GM12872 (cell line): ENCODE data around the gene LTBP3.

Experiments
- TF ChIP-seq, protein P1 (sequence below): IDR thresholded peaks from 3 replicates; pipeline ENCODE4 v1.5.1; 2011; ENCODE audit warnings: low read depth, mild to moderate bottlenecking, low read length, moderate library complexity; ENCODE audit not compliant: insufficient read depth

The LTBP3 gene

DNA sequence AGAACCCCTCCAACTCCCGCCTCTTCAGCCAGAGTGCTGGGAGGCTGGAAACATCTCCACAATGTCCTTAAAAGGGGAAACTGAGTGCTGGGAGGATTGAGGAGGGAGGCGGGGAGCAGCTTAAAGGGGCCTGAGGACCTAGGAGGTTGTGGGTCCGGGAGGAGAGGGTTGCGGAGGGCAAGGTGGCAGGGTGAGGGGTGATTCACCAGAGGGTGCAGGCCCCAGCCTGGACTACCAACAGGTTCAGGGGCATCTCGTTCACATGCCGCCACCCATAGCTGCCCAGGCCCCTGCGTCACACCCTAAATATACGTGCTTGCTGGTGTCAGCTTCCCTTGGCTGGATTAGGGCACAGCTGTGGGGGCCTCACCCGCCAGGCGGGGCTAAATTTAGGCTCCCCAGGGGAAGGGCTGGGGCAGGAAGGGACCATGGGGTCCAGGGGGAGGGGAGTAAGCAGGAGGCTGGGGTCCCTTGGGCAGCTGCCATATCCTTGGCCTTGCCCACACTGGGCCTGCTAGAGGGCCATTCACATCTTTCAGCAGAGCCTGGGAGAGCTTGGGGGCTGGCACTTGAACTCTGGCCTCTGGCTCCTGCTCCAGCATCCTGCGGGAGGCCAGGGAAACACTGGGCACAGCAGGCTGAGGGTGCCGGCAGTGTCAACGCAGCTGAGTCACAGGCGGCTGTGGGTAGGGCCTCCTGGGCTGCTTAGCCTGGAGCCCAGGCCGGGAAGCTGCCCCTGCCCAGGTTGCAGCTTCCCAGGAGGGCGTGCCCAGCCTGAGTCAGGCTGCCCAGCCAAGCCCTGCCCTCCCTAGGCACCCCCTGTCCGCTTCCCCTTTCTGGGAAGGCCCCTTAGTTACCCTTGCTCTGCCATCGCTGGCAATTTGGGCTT, 19.0 kb upstream of the LTBP3 start:
- TF ChIP-seq, protein P1, sequence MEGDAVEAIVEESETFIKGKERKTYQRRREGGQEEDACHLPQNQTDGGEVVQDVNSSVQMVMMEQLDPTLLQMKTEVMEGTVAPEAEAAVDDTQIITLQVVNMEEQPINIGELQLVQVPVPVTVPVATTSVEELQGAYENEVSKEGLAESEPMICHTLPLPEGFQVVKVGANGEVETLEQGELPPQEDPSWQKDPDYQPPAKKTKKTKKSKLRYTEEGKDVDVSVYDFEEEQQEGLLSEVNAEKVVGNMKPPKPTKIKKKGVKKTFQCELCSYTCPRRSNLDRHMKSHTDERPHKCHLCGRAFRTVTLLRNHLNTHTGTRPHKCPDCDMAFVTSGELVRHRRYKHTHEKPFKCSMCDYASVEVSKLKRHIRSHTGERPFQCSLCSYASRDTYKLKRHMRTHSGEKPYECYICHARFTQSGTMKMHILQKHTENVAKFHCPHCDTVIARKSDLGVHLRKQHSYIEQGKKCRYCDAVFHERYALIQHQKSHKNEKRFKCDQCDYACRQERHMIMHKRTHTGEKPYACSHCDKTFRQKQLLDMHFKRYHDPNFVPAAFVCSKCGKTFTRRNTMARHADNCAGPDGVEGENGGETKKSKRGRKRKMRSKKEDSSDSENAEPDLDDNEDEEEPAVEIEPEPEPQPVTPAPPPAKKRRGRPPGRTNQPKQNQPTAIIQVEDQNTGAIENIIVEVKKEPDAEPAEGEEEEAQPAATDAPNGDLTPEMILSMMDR, result no peak

DNA sequence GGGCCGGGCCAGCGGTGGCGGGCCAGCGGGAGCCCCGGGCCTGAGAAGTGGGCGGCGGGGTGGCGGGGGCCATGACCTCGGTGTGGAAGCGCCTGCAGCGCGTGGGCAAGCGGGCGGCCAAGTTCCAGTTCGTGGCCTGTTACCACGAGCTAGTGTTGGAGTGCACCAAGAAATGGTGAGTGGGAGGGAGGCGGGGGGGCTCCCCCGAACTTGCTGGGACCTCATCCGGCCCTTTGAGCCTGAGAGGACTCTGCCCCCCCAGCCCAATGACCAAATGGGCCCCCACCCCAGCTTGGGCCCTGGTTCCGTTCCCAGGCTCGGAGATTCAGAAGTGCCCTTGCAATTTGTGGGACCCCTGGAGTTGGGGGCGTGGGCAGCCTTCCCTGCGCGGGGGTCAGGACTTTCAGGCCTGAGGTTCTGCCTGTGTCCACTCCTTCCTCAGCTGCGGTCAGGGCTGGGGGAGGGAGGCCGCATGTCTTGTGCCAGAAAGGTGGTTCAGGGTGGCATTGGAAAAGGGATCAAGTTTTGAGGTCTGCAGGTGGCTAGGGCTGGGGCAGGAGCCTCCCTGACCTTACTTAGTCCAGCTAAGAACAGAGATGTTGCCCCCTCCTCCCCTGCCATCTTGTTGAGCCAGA, 18.2 kb upstream of the LTBP3 start:
- TF ChIP-seq, protein P1, result no peak

DNA sequence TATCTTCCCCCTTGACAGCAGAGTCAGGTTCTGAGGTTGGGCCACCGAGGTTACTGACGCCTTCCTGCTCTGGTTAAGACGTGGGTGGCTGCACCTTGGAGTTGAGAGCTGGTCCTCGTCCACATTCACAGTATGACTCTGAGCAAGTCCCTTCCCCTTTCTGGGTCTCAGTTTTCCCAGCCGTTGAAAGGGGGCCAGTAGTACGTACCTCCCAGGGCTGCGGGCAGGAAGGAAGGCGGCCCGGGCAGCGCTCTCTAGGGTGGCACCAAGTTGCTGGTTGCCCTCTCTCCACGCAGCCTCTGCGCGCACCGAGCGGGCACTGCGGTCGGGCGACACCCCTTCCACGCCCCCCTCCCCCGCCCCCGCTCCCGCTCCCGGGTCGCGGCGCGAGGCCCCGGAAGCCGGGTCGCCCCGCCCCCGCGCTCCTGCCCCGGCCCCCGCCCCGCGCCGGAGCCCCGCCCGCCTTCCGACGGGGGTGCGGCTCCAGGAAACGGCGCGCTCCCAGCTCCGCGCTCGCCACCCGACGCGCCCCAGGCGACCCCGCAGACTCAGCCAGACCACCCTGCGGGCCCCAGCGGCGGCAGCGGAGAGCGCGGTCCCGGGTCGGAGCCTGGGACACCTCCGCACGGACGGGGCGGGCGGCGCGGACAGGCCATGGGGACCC, 17.5 kb upstream of the LTBP3 start, which contains the start of gene EHBP1L1:
TSS of gene EHBP1L1 (plus strand) at position 486 of the 664 bp plus-strand sequence. CDS start 250 bp downstream, outside the sequence.
- TF ChIP-seq, protein P1, result no peak

DNA sequence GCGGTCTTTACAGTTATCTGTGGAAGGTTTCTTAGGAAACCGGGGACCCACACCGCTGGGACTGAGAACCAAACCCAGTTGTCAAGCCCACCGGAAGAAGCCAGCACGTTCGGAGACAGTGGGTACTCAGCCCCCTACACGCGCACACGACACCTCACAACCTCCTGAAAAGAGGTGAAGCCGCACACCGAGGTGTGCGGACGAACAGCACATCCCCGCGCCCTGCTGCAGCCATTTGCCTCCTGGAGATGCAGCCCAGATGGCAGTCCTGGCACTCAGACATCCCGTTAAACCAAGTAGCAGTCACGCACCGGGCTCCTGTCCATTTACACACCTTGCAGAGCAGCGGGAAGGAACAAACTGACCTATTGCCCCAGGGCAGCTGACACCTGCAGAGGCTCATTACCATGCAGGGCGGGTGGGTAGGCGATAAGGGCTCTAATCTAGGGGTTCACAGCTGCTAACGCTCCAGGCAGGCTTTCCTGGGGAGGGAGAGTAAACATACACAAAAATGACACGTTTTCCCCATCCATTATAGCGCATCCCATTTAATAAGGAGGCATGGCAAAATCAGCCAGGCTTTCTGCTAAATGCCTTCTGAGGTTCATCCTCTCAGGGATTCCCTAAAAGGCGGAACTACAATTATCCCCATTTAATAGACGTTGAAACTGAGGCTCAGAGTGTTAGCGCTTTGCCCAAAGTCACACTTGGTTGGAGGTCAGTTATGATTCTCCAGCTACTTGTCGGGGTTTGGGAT, 16.8 kb upstream of the LTBP3 start:
- TF ChIP-seq, protein P1, result no peak

DNA sequence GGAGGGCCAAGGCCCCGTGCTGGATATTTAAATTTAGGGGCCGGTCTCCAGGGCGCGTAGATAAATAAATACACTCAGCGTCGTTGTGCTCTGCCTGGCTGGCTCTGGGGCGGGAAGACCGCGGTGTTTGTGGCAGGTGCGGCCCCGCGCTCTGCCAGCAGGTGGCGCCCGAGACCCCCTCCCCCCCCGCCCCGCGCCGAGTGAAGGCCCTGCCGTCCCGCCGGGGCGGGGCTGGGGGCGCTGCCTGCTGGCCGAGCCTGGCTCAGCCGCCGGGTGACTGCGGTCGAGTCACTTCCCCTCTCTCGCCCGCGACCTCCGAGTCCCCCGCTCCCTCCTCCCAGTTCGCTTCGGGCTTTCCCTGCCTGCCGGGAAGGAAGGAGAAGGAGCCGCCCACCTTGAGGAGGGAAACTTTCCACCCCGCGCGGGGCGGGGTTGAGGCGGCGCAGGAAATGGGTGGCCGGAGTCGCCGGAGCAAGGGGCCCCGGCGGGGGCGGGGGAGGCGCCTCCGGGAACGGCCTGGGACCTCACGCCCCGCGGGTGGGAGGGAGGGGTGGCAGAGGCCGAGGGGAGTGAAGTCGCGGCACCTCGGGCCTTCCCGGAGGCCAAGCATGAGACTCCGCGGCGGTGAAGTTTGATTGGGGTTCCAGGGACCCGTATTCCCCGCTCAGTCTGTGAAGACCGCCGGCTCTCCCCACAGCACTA, 16.1 kb upstream of the LTBP3 start:
- TF ChIP-seq, protein P1, result peak; percentile 74

DNA sequence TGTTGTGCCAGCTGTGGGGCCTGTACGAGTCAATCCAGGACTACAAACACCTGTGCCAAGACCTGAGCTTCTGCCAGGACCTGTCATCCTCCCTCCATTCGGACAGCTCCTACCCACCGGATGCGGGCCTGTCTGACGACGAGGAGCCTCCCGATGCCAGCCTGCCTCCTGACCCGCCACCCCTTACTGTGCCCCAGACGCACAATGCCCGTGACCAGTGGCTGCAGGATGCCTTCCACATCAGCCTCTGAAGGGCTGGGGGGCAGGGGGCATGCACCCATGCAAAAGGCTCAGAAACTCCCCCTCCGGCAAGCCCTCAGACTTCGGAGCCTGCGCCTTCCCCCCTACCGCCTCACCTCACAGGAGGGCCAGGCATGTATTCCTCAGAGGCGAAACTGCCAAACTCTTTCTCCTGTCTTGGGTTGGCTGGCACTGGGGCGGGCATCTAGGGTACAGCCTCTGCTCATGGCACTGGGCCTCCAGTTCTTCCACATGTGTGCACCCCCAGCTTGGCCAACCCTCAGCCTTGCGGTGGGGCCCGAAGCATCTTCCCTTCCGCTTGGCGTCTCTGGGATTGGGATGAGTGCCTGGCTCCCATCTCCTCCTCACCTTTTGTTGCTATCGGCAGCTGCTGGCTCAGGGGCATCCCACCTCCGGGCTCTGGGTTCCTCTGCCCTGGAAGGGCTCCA, 15.4 kb upstream of the LTBP3 start:
- TF ChIP-seq, protein P1, result no peak
